Adipose tissue (tissue), 3 donors: Measurements from ENCODE around the gene ARHGEF28. TPM values are rescaled to one million over a fixed set of nuclear protein-coding genes. Genes with fewer than 3 reads are reported as not detected.

ENCODE experiments used
- H3K27ac ChIP-seq: one replicate; pipeline ENCODE4 v1.5.1; 2013; ENCODE audit warnings: low read depth, low read length
- WGBS, 3 donors: extraction: QIAGEN DNeasy Blood & Tissue Kit; methylation state at CpG; one replicate each; pipeline ENCODE4 v1.1.7; 2013; 5-methylcytosine and 5-hydroxymethylcytosine counted together
- polyA plus RNA-seq, 3 donors: library from polyadenylated mRNA; stranded (reverse); fragments of 200-250 nt; gene quantifications; one replicate each; pipeline ENCODE4 v1.2.3, GENCODE V29; 2013
- donor health status: healthy with polysubstance abuse.
- donor health status: Bipolar disorder and iron deficiency.
- donor health status: healthy.

Gene ARHGEF28
- polyA plus RNA-seq, 3 donors, result 1.9 to 11.6 (median 5.5) TPM

DNA sequence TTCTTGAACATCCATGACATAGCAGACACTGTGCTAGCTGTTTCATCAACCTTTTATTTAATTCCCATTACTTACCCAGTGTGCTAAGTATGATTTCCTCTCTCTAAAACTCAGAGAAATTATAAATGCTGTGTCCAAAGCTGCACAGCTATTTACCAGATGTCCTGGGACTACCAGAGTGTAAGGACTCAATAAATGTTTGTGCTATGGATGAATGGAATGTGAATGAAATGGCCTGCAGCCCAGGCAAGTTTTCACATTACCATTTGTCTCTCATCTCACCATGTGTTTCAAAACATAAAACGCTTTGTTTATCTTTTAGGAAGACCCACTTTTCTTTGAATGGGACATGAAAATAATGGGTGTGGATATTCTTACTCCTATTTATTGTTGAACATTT is 96.2 kb downstream of the ARHGEF28 start:
- 50 to 58% (median 56%) methylated on average over 1 of the region's 1 CpG for WGBS, 3 donors
- H3K27ac ChIP-seq, result no peak overlapping the region

DNA sequence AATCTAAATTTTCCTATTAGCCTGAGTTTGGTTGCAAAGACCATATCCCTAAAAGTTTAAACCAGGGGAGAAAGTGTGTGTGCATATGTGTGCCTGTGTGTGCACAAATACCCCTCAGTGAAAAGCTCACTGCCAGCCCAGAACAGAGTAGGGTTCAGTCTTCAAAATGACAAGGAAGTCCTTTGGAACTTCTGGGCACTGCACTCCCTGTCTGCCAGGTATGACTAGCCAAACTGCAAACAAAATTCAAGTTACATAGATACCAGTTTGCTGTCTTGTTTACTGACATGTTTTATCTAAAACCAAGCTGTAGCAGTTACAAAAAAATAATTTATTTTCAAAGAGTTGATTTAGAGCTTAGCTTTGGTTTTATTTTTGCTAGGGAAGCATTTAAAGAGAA is 100.1 kb downstream of the ARHGEF28 start:
- H3K27ac ChIP-seq, result no peak overlapping the region

DNA sequence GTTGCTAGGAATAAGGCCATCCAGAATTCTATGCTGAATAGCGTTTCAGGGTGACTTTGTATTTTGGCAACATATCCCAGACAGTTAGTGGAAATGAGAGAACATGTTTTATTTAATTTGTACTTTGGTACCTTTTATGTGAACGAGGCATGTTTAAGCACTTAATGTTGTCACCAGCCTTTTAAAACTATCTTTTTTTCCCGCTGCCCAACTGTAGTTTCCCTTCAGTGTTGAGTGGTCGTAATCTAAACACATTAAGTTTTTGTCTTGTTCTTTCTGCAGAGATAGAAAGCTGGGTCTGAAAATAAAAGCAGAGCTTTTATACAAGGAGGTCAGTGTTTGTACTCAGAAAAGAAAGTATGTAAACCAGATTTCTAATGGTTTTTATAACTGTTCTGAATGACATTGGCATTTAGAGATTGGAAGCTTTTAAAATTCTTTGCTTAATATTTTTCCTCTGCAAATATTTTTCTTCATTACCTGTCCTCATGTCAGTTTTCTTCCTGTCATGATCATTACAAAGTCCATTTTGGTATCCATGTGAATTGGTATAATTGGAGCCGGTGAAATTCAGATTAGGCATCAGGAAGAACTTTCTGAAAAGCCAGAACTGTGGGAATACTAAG is 100.7 kb downstream of the ARHGEF28 start:
- 62 to 87% (median 84%) methylated on average over 5 of the region's 5 CpGs for WGBS, 3 donors
- no peak overlapping the region for H3K27ac ChIP-seq

DNA sequence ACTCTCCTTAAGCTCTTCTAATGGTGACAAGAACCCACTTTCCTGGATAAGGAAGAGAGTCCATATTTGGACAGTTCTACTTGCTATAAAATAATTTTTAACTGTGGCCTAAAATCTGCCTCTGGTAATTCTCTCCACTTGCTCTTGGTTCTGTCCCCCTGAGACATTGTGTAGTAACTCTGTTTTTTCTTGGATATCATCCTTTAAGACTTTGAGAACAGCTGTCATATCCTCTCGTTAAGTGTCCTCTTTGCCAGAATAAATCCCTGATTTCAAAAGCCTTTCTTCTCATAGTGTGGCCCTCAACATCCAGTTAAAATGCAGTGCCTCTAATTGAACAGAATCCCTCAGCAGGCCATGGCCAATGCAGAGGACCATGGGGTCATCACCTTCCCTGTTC is 101.5 kb downstream of the ARHGEF28 start:
- WGBS, 3 donors, result 50 to 82% (median 64%) methylated on average over 1 of the region's 1 CpG
- no peak overlapping the region for H3K27ac ChIP-seq

DNA sequence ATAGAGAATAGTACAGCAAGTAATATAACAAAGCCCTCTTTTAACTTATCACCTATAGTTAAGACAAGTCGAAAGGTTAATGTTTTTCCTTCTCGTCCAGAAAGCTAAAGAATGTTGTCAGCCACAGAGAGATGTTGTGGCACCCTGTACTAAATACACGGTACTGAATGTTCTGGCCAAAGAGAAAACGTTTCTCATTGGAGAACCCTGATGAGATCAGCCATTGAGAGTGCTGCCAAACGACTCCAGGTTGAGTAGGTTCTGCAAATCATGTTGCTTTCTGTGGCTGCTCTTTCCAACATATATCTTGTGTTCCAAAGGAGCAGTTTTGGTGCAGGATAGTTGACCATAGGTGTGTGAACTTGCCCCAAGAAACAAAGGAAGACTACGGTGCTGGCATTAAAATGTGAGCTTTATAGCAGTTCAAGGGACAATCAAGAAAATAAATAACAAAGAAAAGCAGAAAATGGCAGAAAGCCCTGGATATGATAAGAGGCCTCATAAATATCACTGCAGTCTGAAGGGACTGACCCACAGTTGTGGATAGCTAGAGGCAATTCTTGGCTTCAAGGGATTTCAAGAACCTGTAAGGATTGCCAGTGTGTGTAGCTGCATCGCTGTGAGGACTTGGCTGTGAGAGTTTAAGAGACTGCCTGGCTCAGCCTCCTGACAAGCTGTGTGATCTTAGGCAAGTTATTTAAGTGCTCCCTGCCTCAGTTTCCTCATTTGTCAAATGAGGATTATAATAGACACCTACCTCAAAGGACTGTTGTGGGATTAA is 102.7 kb downstream of the ARHGEF28 start:
- no peak overlapping the region for H3K27ac ChIP-seq
- 33 to 84% (median 78%) methylated on average over 7 of the region's 7 CpGs for WGBS, 3 donors

DNA sequence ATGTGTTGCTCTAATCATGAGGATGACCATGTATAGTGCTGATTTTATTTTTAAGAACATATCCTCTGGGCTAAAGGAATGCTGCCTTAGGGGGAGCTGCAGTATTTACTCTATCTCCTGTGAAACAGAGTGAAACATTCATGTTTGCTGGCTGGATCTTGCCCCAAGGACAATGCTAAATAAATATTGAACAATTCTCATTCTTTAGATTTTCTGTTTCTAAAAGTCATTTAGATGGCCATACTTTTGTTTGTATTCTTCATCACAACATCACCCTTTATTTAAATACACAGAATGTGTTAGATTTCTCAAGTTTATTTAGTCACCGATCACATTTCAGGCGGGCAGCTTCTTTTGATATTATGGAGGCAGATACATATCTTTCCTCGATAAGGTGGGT is 103.3 kb downstream of the ARHGEF28 start:
- no peak overlapping the region for H3K27ac ChIP-seq
- WGBS, 3 donors, result 24 to 98% (median 90%) methylated on average over 3 of the region's 3 CpGs

DNA sequence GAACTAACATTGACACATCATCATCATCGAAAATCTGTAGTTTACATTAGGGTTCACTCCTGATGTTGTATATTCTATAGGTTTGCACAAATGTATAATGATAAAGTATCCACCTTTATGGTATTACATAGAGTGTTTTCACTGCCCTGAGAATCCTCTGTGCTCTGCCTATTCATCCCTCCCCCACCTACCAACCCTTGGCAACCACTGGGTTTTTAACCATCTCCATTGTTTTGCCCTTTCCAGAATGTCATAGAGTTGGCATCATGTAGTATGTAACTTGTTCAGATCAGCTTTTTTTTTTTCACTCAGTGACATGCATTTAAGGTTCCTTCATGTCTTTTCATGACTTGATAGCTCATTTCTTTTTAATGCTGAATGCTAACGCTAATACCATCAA is 106.0 kb downstream of the ARHGEF28 start:
- H3K27ac ChIP-seq, result no peak overlapping the region
- WGBS, 3 donors, result 93 to 98% (median 94%) methylated on average over 2 of the region's 2 CpGs

DNA sequence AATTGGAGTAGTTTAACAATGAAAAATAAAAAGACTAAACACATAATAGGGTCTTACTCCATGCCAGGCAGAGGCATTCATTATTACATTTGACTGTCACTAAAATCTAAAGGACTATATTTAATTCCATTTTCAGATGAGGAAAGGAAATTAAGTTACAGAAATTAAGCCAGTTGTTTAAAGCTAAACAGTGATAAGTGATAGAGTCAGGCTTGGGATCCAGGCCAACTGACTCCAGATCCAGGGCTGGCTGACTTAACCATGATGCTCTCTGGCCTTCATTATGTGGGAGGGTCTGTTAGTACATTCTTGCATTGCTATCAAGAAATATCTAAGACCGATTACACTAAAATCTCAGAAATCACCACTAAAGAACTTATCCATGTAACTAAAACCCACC is 107.2 kb downstream of the ARHGEF28 start:
- 53 to 70% (median 68%) methylated on average over 1 of the region's 1 CpG for WGBS, 3 donors
- H3K27ac ChIP-seq, result no peak overlapping the region

DNA sequence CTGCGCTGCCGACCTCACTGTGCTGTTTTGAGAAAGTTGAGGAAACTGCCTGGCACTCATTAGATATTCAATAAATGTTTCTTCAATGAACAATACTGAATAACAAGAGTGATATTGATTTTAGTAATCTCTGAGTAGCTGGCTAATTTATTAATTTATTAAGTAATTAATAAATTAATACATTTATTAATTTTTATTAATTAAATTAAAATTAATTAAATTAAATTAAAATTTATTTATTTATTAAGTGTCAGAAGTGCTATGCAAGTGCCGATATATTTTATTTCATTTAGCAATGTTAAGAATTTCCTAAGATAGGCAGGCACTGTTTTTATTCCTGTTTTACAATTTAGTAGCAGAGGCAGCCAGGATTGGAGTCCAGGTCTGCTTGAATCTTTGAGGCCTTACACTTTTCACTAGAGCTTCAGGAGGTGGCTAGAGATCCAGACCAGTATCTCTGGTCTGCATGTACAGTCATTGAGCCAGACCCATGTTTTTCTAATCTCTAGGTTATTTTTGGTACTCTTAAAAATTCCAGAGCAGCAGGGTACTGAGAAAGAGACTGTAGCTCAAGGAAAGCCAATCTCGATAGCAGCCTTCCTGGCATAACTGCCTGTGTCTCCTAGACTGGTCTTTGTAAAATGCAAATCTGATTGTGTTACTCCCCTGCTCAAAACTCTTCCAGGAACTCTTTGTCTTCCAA is 109.2 kb downstream of the ARHGEF28 start:
- H3K27ac ChIP-seq, result no peak overlapping the region
- 69 to 91% (median 91%) methylated on average over 4 of the region's 4 CpGs for WGBS, 3 donors

DNA sequence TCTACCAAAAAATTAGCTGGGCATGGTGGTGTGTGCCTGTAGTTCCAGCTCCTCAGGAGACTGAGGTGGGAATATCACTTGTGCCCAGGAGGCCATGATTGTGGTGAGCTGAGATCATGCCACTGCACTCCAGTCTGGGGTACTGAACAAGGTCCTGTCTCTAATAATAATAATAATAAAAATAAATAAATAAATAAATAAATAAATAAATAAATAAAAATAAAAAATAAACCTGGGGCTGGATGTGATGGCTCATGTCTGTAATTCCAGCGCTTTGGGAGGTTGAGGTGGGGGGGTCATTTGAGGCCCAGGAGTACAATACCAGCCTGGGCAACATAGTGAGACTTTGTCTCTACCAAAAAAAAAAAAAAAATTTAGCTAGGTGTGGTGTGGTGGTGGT is 113.7 kb downstream of the ARHGEF28 start:
- WGBS, 3 donors, result 96 to 100% (median 98%) methylated on average over 1 of the region's 1 CpG
- no peak overlapping the region for H3K27ac ChIP-seq

DNA sequence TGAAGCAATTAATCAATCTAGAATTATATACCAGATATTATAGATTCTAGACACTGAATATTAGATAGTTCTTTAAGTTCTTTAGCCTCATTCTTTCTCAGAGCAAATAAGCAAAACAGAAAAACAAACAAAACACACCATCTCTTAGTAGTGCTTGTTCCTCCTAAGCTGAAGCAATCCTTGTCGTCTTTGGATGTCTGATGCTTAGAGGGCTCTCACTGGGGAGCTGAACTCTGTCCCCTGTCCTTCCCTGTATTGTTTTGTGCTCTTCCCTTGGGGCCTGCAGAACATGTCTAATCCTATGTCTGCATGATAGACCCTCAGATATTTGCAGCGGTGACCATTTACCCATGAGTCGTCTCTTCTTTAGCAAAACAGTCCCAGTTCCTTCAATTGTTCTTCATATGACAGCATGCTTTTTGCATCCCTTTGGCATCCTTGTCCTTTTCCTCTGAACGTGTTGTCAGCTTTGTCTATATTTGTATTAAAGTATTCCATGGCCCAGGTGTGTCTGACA is 114.3 kb downstream of the ARHGEF28 start:
- WGBS, 3 donors, result 54 to 64% (median 63%) methylated on average over 4 of the region's 4 CpGs
- no peak overlapping the region for H3K27ac ChIP-seq

DNA sequence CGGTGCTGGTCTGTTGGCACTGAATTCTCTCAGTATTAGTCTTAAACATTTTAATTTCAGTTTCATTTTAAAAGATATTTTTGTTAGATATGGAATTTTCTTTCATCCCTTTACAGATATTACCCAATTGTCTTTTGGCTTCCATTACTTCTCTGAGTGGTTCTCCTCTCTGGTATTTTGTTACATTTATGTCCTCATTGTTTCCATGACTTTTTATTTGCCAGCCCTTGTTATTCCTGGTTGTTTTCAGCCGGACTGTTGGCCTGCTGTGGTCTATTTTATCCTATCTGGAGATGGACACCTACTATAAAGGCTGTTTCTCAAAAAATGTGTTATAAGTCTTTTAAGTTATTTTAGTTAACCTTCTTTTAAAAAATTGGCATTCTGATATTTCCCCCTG is 117.2 kb downstream of the ARHGEF28 start:
- no peak overlapping the region for H3K27ac ChIP-seq
- WGBS, 3 donors, result 58 to 77% (median 61%) methylated on average over 2 of the region's 2 CpGs

DNA sequence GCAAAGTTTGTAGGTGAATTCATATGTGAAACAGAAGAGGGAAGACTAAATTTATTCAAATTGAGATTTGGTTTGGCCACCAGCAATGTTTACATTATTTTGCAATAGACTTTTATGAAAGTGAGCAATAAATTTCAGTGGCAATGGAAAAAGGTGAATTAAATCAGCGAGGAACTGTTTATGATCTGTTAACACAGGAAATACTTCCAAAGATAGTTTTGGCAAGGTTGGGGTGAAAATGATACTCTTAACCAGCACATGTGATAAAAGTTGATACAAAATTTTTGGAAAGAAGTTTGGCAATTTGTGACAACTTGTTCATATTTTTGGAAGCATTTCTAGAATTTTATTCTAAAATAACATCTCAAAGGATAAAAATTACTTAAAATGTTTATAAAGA is 119.8 kb downstream of the ARHGEF28 start:
- WGBS, 3 donors, result 41 to 69% (median 41%) methylated on average over 1 of the region's 1 CpG
- H3K27ac ChIP-seq, result no peak overlapping the region

DNA sequence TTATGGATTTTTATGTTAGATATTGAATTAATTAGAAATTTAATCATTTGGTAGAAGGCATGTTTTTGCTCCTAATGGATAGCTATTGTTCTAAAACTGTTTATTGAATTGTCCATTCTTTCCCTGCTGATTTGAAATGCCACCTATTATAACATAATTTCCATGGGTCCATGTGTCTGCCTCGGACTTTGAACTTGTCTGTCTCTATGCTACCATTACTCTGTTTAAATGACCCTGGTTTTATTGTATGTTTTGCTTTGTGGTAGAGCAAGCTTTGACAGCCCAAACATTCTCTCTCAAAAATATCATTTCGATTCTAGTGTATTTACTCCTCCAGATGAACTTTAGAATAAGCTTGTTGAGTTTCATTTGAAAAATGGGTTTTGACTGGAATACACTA is 120.6 kb downstream of the ARHGEF28 start:
- no peak overlapping the region for H3K27ac ChIP-seq
- 58 to 82% (median 79%) methylated on average over 2 of the region's 2 CpGs for WGBS, 3 donors

DNA sequence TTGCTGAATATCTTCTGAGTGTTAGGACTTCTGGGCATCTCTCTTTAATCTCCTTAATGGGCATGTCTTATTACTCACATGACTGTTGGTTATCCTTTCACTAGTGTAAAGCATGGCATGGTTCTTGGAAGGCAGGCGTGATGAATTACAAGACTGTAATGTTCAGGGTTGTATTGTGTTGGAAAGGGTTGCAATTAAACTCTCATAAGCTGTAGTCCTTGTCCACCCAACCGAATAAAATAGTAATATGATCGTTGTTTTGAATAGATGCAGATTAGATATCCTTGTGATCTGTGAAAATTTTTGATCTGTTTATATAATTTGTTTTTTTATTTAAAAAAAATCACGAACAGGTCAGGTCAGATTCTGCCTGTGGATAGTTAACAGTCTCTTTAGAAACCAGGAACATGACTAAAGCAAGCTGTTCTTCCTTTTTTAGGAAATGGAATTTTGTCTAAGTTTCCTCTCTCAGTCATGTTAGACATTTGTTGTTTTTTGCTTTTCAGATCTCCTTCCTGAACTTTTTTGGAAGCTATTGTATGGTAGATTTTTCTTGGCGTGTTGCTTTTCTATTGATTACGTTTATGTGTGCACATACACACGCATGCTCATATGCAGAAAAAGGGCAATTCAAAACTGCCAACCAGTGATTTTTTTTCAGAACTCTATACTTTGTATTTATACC is 121.8 kb downstream of the ARHGEF28 start:
- 43 to 60% (median 50%) methylated on average over 7 of the region's 7 CpGs for whole genome bisulfite sequencing, 3 donors
- no peak overlapping the region for H3K27ac ChIP-seq

DNA sequence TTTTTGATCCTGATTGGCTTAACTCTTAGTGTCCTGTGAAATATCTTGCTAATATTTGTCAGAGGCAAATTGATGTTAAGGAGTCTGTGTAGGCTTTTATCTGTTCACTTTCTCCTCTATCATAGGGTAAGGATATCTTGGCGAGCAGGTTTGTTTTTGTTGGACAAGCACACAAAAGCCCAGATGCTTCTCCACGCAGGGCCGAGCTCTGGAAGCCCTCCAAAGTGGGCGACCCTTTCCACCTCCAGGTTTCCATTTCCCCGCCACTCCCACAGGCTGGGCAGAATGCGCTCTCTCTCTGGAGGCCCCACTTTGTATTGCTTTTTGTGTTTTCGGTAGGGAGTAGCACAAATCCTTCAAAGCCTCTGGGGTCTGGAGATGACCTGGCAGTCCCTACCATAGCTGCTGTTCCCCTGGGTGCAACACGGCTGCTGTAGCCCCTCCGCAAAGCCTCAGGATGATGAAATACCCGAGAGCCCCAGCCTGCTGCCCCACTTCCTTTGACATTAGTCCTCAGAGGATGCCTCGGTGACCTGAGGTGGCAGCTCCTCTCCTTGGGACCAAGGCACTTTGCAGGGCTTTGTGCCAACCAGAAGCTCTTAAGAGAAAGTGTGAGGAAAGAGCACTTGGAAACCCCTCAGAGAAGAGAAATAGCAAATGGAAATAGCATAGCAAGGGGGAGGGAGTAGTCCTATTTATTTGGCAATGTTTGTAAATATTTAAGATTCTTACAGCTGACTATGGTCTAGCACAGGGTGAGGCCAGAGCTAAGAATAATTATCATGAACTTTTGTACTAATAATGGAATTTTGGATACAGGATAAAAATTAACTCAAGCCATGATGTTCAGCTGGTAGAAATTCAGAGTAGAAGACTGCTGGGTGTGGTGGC is 122.8 kb downstream of the ARHGEF28 start:
- WGBS, 3 donors, result 30 to 53% (median 31%) methylated on average over 11 of the region's 11 CpGs
- H3K27ac ChIP-seq, result no peak overlapping the region

DNA sequence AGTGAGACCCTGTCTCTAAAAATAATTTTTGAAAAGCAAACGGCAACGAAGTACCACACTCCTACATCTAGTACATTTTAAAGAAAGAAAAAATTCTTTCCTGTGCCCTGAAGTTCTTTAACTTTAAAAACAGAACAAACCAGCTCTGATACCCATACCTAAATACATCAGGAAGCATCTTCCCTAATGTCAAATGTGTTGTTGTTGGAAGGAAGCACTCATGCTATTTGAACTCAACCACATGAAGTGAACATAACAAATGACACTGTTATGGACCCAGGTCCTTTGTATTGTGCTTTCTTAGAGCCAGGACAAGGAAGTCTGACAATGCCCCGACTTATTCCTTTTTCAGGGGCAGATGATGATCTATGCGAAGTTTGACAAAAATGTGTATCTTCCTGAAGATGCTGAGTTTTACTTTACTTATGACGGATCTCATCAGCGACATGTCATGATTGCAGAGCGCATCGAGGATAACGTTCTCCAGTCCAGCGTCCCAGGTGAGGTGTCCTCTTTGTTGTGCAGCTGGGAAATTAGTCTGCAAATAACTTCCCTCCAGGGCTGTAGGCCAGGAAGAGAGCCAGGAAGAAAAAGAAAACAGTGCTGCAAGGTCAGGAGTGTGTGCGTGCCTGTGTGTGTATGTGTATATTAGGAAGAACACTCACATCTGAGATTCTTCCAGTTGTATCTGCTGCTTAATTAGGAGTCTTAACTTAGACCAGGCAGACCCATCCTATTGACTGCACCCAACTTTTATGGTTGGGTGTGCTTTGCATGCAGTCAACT is 123.7 kb downstream of the ARHGEF28 start:
- WGBS, 3 donors, result 57 to 64% (median 59%) methylated on average over 11 of the region's 11 CpGs
- H3K27ac ChIP-seq, result no peak overlapping the region
